MM.1S (cell line): ENCODE results near the gene HACE1.

ENCODE experiments used
- DNase-seq: peaks from one replicate; pipeline ENCODE4 v3.0.0-alpha.2; 2015
- H2AFZ ChIP-seq: fragments of 300-600 bp; sonication (generic); 2 replicates; pipeline ENCODE4 v1.6.0; 2016; ENCODE audit warnings: antibody characterized with exemption, low read length
- H3F3A ChIP-seq: fragments of 300-600 bp; sonication (generic); 2 replicates; pipeline ENCODE4 v1.6.1; 2016; ENCODE audit warnings: mild to moderate bottlenecking, antibody characterized with exemption, low read length, moderate library complexity, mixed read lengths; ENCODE audit not compliant: insufficient read depth
- H3K27ac ChIP-seq: fragments of 300-600 bp; sonication (generic); 2 replicates; pipeline ENCODE4 v1.5.1; 2016; ENCODE audit warnings: mild to moderate bottlenecking, low read length
- H3K27me3 ChIP-seq: fragments of 300-600 bp; sonication (generic); replicated peaks from 2 replicates; pipeline ENCODE4 v1.6.0; 2016; ENCODE audit warnings: low read length; ENCODE audit not compliant: insufficient read depth
- H3K36me3 ChIP-seq: fragments of 300-600 bp; sonication (generic); replicated peaks from 2 replicates; pipeline ENCODE4 v1.6.1; 2016; ENCODE audit warnings: mild to moderate bottlenecking, low read length, mixed read lengths; ENCODE audit not compliant: insufficient read depth
- H3K4me1 ChIP-seq: fragments of 300-600 bp; sonication (generic); 2 replicates; pipeline ENCODE4 v1.6.1; 2016; ENCODE audit warnings: low read length, mixed read lengths
- H3K4me2 ChIP-seq: fragments of 300-600 bp; sonication (generic); 2 replicates; pipeline ENCODE4 v1.6.0; 2016; ENCODE audit warnings: low read depth, low read length
- H3K4me3 ChIP-seq: fragments of 300-600 bp; sonication (generic); 2 replicates; pipeline ENCODE4 v1.5.1; 2016; ENCODE audit warnings: low read length, mixed read lengths
- H3K79me2 ChIP-seq: fragments of 300-600 bp; sonication (generic); 2 replicates; pipeline ENCODE4 v1.6.1; 2016; ENCODE audit warnings: mixed run types, low read length, mixed read lengths
- H3K9ac ChIP-seq: fragments of 300-600 bp; sonication (generic); 2 replicates; pipeline ENCODE4 v1.6.1; 2016; ENCODE audit warnings: low read length, mixed read lengths
- H3K9me2 ChIP-seq: fragments of 300-600 bp; sonication (generic); replicated peaks from 2 replicates; pipeline ENCODE4 v1.6.1; 2016; ENCODE audit warnings: mild to moderate bottlenecking, low read length, mixed read lengths; ENCODE audit not compliant: insufficient read depth
- H3K9me3 ChIP-seq: fragments of 300-600 bp; sonication (generic); replicated peaks from 2 replicates; pipeline ENCODE4 v1.6.1; 2016; ENCODE audit warnings: mild to moderate bottlenecking, low read length, mixed read lengths; ENCODE audit not compliant: insufficient read depth
- H4K20me1 ChIP-seq: fragments of 300-600 bp; sonication (generic); 2 replicates; pipeline ENCODE4 v1.6.1; 2016; ENCODE audit warnings: mild to moderate bottlenecking, low read length, moderate library complexity, mixed read lengths; ENCODE audit not compliant: insufficient read depth
- EZH2 ChIP-seq: fragments of 300-600 bp; sonication (generic); optimal IDR thresholded peaks from 2 replicates; pipeline ENCODE3; 2017; ENCODE audit warnings: low read depth, mild to moderate bottlenecking, antibody characterized with exemption, low read length, mixed read lengths
- EZH2phosphoT487 ChIP-seq: fragments of 300-600 bp; sonication (generic); IDR thresholded peaks from 2 replicates; pipeline ENCODE4 v1.6.1; 2018; ENCODE audit warnings: antibody characterized with exemption, low read length
- TF ChIP-seq, protein P1 (sequence below): fragments of 300-600 bp; sonication (generic); IDR thresholded peaks from 2 replicates; pipeline ENCODE4 v1.5.1; 2016; ENCODE audit warnings: antibody characterized with exemption, low read length, mixed read lengths

HACE1 gene

GRCh38 chr6:104682722-104683643 lies 176.7 kb downstream of the HACE1 start:
- Histone ChIP-seq H3K79me2 (no peaks in the 10 kb centered on the region), H3K4me3 (no peak overlapping the region), H3K9me3 (no peaks in the 10 kb centered on the region), H2AFZ (peak overlapping the region; percentile 7; the same call in 1 of the 2 replicates), H3K9ac (no peak overlapping the region), H3K9me2 (no peaks in the 10 kb centered on the region), H3K36me3 (no peaks in the 10 kb centered on the region), H3K4me1 (no peaks in the 10 kb centered on the region), H3K4me2 (no peak overlapping the region), H3K27ac (no peak overlapping the region), H3F3A (no peaks in the 10 kb centered on the region), H4K20me1 (no peaks in the 10 kb centered on the region), H3K27me3 (no peaks in the 10 kb centered on the region)
- peak; percentile 31 for DNase-seq
- no peak for TF ChIP-seq EZH2phosphoT487
- TF ChIP-seq, protein P1, sequence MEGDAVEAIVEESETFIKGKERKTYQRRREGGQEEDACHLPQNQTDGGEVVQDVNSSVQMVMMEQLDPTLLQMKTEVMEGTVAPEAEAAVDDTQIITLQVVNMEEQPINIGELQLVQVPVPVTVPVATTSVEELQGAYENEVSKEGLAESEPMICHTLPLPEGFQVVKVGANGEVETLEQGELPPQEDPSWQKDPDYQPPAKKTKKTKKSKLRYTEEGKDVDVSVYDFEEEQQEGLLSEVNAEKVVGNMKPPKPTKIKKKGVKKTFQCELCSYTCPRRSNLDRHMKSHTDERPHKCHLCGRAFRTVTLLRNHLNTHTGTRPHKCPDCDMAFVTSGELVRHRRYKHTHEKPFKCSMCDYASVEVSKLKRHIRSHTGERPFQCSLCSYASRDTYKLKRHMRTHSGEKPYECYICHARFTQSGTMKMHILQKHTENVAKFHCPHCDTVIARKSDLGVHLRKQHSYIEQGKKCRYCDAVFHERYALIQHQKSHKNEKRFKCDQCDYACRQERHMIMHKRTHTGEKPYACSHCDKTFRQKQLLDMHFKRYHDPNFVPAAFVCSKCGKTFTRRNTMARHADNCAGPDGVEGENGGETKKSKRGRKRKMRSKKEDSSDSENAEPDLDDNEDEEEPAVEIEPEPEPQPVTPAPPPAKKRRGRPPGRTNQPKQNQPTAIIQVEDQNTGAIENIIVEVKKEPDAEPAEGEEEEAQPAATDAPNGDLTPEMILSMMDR: peak; percentile 87

DNA sequence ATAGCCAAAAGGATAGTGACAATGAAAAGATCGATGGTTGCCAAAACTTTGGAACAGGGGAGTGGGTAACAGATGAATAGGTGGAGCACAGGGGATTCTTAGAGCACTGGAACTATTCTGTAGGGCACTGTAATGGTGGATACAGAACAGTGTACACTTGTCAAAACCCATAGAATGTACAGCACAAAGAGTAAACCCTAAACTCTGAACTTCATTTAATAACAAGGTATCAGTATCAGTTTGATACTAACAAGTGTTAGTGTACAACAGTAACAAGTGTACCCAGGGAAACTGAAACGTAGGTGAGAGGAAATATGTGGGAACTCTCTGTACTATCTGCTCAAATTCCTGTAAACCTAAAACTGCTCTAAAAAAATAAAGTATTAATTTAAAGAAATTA lies 179.2 kb downstream of the HACE1 start:
- Histone ChIP-seq H3K79me2 (no peaks in the 10 kb centered on the region), H3K27ac (no peak overlapping the region), H3K4me2 (no peak overlapping the region), H3K4me1 (no peaks in the 10 kb centered on the region), H3K9me2 (no peaks in the 10 kb centered on the region), H3F3A (no peaks in the 10 kb centered on the region), H3K9me3 (no peaks in the 10 kb centered on the region), H3K36me3 (no peaks in the 10 kb centered on the region), H2AFZ (no peak overlapping the region), H4K20me1 (no peaks in the 10 kb centered on the region), H3K4me3 (no peak overlapping the region), H3K9ac (no peak overlapping the region), H3K27me3 (no peaks in the 10 kb centered on the region)
- DNase-seq: no peak
- TF ChIP-seq EZH2 (no peak), EZH2phosphoT487 (no peak)
- TF ChIP-seq, protein P1: no peak

DNA sequence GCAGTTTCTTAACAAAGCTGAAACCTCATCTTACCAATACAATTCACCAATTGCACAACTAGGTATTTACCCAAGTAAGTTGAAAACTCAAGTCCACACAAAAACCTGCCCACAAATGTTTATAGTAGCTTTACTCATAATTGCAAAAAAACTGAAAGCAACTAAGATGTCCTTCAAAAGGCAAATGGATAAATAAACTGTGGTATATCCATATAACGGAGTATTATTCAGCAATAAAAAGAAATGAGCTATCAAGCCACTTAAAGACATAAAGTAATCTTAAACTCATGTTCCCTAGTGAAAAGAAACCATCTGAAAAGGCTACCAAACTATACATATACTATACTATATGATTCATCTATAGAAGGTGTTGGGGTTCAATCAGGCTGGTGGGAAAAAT lies 179.7 kb downstream of the HACE1 start:
- Histone ChIP-seq H3K9ac (no peak overlapping the region), H3K9me2 (no peaks in the 10 kb centered on the region), H3F3A (no peaks in the 10 kb centered on the region), H3K4me2 (no peak overlapping the region), H4K20me1 (no peaks in the 10 kb centered on the region), H3K27me3 (no peaks in the 10 kb centered on the region), H3K4me1 (no peaks in the 10 kb centered on the region), H3K27ac (no peak overlapping the region), H3K79me2 (no peaks in the 10 kb centered on the region), H2AFZ (no peak overlapping the region), H3K9me3 (no peaks in the 10 kb centered on the region), H3K36me3 (no peaks in the 10 kb centered on the region), H3K4me3 (no peak overlapping the region)
- DNase-seq: no peak
- TF ChIP-seq, protein P1: no peak
- no peak for TF ChIP-seq EZH2phosphoT487
- TF ChIP-seq EZH2: no peak
